Measurements from ENCODE around the gene ACER2.

- TF ChIP-seq CHD1 (IDR thresholded peaks at IDR 0.05; ENCODE audit: low read depth, low read length) = no peak
- TF ChIP-seq RAD21 (IDR thresholded peaks at IDR 0.05; ENCODE audit: low read length) = no peak
- TF ChIP-seq CTCF (conservative IDR thresholded peaks at IDR 0.05; ENCODE audit: low read depth, low read length) = no peak
- no peak for TF ChIP-seq USF2 (IDR thresholded peaks at IDR 0.05; ENCODE audit: low read depth, low read length)
- TF ChIP-seq SMC3 (IDR thresholded peaks at IDR 0.05; ENCODE audit: low read depth, low read length) = no peak
- TF ChIP-seq RFX5 (IDR thresholded peaks at IDR 0.05; ENCODE audit: low read depth, low read length) = no peak
- no peak for TF ChIP-seq CEBPB (IDR thresholded peaks at IDR 0.05; ENCODE audit: low read depth, low read length)
- TF ChIP-seq POLR2A (IDR thresholded peaks at IDR 0.05; ENCODE audit: low read depth, low read length) = no peak
- no peak for TF ChIP-seq BHLHE40 (IDR thresholded peaks at IDR 0.05; ENCODE audit: low read depth, low read length)
- no peak for TF ChIP-seq MXI1 (IDR thresholded peaks at IDR 0.05; ENCODE audit: borderline replicate concordance, low read depth, low read length)
- no peak for TF ChIP-seq MAZ (IDR thresholded peaks at IDR 0.05; ENCODE audit: borderline replicate concordance, low read depth, low read length)
- no peak for TF ChIP-seq MAFK (IDR thresholded peaks at IDR 0.05; ENCODE audit: low read depth, low read length)
- no peak for TF ChIP-seq FOS (IDR thresholded peaks at IDR 0.05; ENCODE audit: low read depth, low read length)
- no peak for TF ChIP-seq ELK1 (IDR thresholded peaks at IDR 0.05; ENCODE audit: borderline replicate concordance, low read depth, low read length)
Measured at GRCh38 chr9:19490828-19491227, 82.0 kb downstream of the ACER2 start.
